BLaER1 treated with 17β-estradiol and CSF1 and Interleukin-3, amounts not matched to agents 10 nM and 100 nM (cell line): Measurements from ENCODE around the gene SORCS2.

Experiments used
- H3K27ac ChIP-seq, 11 experiments: shearing (Covaris generic); formaldehyde crosslinking; 2 replicates each; pipeline ENCODE4 v1.8.1; 2022
- H3K27me3 ChIP-seq, 11 experiments: shearing (Covaris generic); formaldehyde crosslinking; 2 replicates each; pipeline ENCODE4 v1.8.1; 2022
- H3K36me3 ChIP-seq, 11 experiments: shearing (Covaris generic); formaldehyde crosslinking; 2 replicates each; pipeline ENCODE4 v1.8.1; 2022
- H3K4me1 ChIP-seq, 10 experiments: shearing (Covaris generic); formaldehyde crosslinking; 2 replicates each; pipeline ENCODE4 v1.8.1; 2022
- H3K4me2 ChIP-seq, 11 experiments: shearing (Covaris generic); formaldehyde crosslinking; 2 replicates each; pipeline ENCODE4 v1.8.1; 2022
- H3K4me3 ChIP-seq, 10 experiments: shearing (Covaris generic); formaldehyde crosslinking; 2 replicates each; pipeline ENCODE4 v1.8.1; 2022
- H3K9ac ChIP-seq, 11 experiments: shearing (Covaris generic); formaldehyde crosslinking; 2 replicates each; pipeline ENCODE4 v1.8.1; 2022
- H3K9me3 ChIP-seq, 11 experiments: shearing (Covaris generic); formaldehyde crosslinking; replicated peaks in 1 of 11; 2 replicates each; pipeline ENCODE4 v1.8.1; 2022
- H4K20me1 ChIP-seq, 11 experiments: shearing (Covaris generic); formaldehyde crosslinking; 2 replicates each; pipeline ENCODE4 v1.8.1; 2022
- Cebpa-rat ChIP-seq, 11 experiments: shearing (Covaris generic); IDR thresholded peaks; 2 replicates each; pipeline ENCODE4 v1.8.1; 2022

SORCS2 gene

GRCh38 chr4:7753271-7753670 lies 560.9 kb downstream of the SORCS2 start:
- H3K9ac ChIP-seq: no peak overlapping the region
- H3K36me3 ChIP-seq: no peaks in the 10 kb centered on the region
- TF ChIP-seq Cebpa-rat (IDR thresholded peaks at IDR 0.05): no peak
- H3K27me3 ChIP-seq: peaks cover 0 to 16% (median 0%) of the 10 kb centered on the region in 11 experiments; a peak in 3 of 22 replicates
- H3K27ac ChIP-seq: no peak overlapping the region
- H4K20me1 ChIP-seq: peaks cover 0 to 22% (median 0%) of the 10 kb centered on the region in 11 experiments; a peak in 4 of 22 replicates
- H3K4me2 ChIP-seq: peak overlapping the region in 1 of 11 experiments; percentile 3; a peak in 1 of 22 replicates
- H3K4me1 ChIP-seq: peaks cover 17 to 57% (median 25%) of the 10 kb centered on the region in 10 experiments
- no peak overlapping the region for H3K4me3 ChIP-seq
- H3K9me3 ChIP-seq: no peaks in the 10 kb centered on the region

GRCh38 chr4:7753931-7754465 lies 561.7 kb downstream of the SORCS2 start:
- Histone ChIP-seq H3K36me3 (no peaks in the 10 kb centered on the region), H3K4me1 (peaks cover 22 to 59% (median 32%) of the 10 kb centered on the region in 10 experiments), H3K4me3 (no peak overlapping the region), H3K4me2 (no peak overlapping the region; a peak in 1 of 22 replicates), H3K9me3 (no peaks in the 10 kb centered on the region), H3K9ac (no peak overlapping the region), H3K27me3 (peaks cover 0 to 16% (median 0%) of the 10 kb centered on the region in 11 experiments; a peak in 3 of 22 replicates), H3K27ac (no peak overlapping the region), H4K20me1 (peaks cover 0 to 26% (median 0%) of the 10 kb centered on the region in 11 experiments; a peak in 4 of 22 replicates)
- TF ChIP-seq Cebpa-rat (IDR thresholded peaks at IDR 0.05): no peak

GRCh38 chr4:7754565-7755262 lies 562.4 kb downstream of the SORCS2 start:
- Histone ChIP-seq H3K27me3 (peaks cover 0 to 16% (median 0%) of the 10 kb centered on the region in 11 experiments; a peak in 3 of 22 replicates), H3K9ac (no peak overlapping the region), H3K4me1 (peaks cover 29 to 65% (median 39%) of the 10 kb centered on the region in 10 experiments), H4K20me1 (peaks cover 0 to 26% (median 0%) of the 10 kb centered on the region in 11 experiments; a peak in 4 of 22 replicates), H3K36me3 (no peaks in the 10 kb centered on the region), H3K4me3 (no peak overlapping the region), H3K27ac (no peak overlapping the region), H3K9me3 (no peaks in the 10 kb centered on the region), H3K4me2 (no peak overlapping the region; a peak in 1 of 22 replicates)
- TF ChIP-seq Cebpa-rat (IDR thresholded peaks at IDR 0.05): no peak

GRCh38 chr4:7755561-7755960 lies 563.2 kb downstream of the SORCS2 start:
- no peak for TF ChIP-seq Cebpa-rat (IDR thresholded peaks at IDR 0.05)
- Histone ChIP-seq H3K9me3 (no peaks in the 10 kb centered on the region), H3K27ac (no peak overlapping the region), H3K9ac (no peak overlapping the region), H3K27me3 (peaks cover 0 to 16% (median 0%) of the 10 kb centered on the region in 11 experiments; a peak in 3 of 22 replicates), H4K20me1 (peaks cover 0 to 30% (median 0%) of the 10 kb centered on the region in 11 experiments; a peak in 4 of 22 replicates), H3K4me1 (peaks cover 33 to 65% (median 42%) of the 10 kb centered on the region in 10 experiments), H3K4me2 (no peak overlapping the region), H3K36me3 (no peaks in the 10 kb centered on the region), H3K4me3 (no peak overlapping the region)

- no peaks in the 10 kb centered on the region for H3K9me3 ChIP-seq
- no peak overlapping the region for H3K27ac ChIP-seq
- H3K4me2 ChIP-seq: peak overlapping the region in 4 of 11 experiments; percentile 75 to 87 (median 82); a peak in 5 of 22 replicates
- TF ChIP-seq Cebpa-rat (IDR thresholded peaks at IDR 0.05): no peak
- no peaks in the 10 kb centered on the region for H3K36me3 ChIP-seq
- H3K9ac ChIP-seq: no peak overlapping the region
- H3K27me3 ChIP-seq: peaks cover 0 to 16% (median 0%) of the 10 kb centered on the region in 11 experiments; a peak in 3 of 22 replicates
- H3K4me1 ChIP-seq: peaks cover 33 to 65% (median 42%) of the 10 kb centered on the region in 10 experiments
- no peak overlapping the region for H3K4me3 ChIP-seq
- H4K20me1 ChIP-seq: peaks cover 0 to 30% (median 0%) of the 10 kb centered on the region in 11 experiments; a peak in 4 of 22 replicates
Measured at GRCh38 chr4:7756071-7756470, 563.7 kb downstream of the SORCS2 start.

- H3K9ac ChIP-seq: peak overlapping the region in 1 of 11 experiments; percentile 28; a peak in 1 of 22 replicates
Measured at GRCh38 chr4:7756561-7757355, 564.4 kb downstream of the SORCS2 start.

GRCh38 chr4:7757501-7758471 lies 565.4 kb downstream of the SORCS2 start:
- 0 out of 22 replicates have a peak, but pooled peaks cover 0 to 9% (median 0%) of the 10 kb centered on the region in 11 experiments for H3K36me3 ChIP-seq
- no peak for TF ChIP-seq Cebpa-rat (IDR thresholded peaks at IDR 0.05)
- H3K9me3 ChIP-seq: no peaks in the 10 kb centered on the region
- no peak overlapping the region for H3K4me3 ChIP-seq
- peaks cover 34 to 71% (median 44%) of the 10 kb centered on the region in 10 experiments for H3K4me1 ChIP-seq
- H3K27me3 ChIP-seq: peaks cover 0 to 16% (median 0%) of the 10 kb centered on the region in 11 experiments; a peak in 3 of 22 replicates
- H3K27ac ChIP-seq: no peak overlapping the region
- H3K4me2 ChIP-seq: peak overlapping the region; percentile 50 to 87 (median 68)
- H3K9ac ChIP-seq: no peak overlapping the region
- H4K20me1 ChIP-seq: peaks cover 0 to 30% (median 0%) of the 10 kb centered on the region in 11 experiments; a peak in 4 of 22 replicates

More at GRCh38 chr4:7756561-7757355, 564.4 kb downstream of the SORCS2 start:
- H3K4me2 ChIP-seq: peak overlapping the region; percentile 50 to 87 (median 66)
- H3K27me3 ChIP-seq: peaks cover 0 to 16% (median 0%) of the 10 kb centered on the region in 11 experiments; a peak in 3 of 22 replicates
- TF ChIP-seq Cebpa-rat (IDR thresholded peaks at IDR 0.05): no peak
- no peaks in the 10 kb centered on the region for H3K9me3 ChIP-seq
- peaks cover 34 to 71% (median 42%) of the 10 kb centered on the region in 10 experiments for H3K4me1 ChIP-seq
- no peak overlapping the region for H3K4me3 ChIP-seq
- H3K27ac ChIP-seq: no peak overlapping the region
- H4K20me1 ChIP-seq: peaks cover 0 to 30% (median 0%) of the 10 kb centered on the region in 11 experiments; a peak in 4 of 22 replicates
- H3K36me3 ChIP-seq: no peaks in the 10 kb centered on the region
